MM.1S (cell line): ENCODE measurements around the gene INSIG2.

ENCODE experiments used
- DNase-seq: peaks from one replicate; pipeline ENCODE4 v3.0.0-alpha.2; 2015
- H2AFZ ChIP-seq: fragments of 300-600 bp; sonication (generic); 2 replicates; pipeline ENCODE4 v1.6.0; 2016; ENCODE audit warnings: antibody characterized with exemption, low read length
- H3F3A ChIP-seq: fragments of 300-600 bp; sonication (generic); 2 replicates; pipeline ENCODE4 v1.6.1; 2016; ENCODE audit warnings: mild to moderate bottlenecking, antibody characterized with exemption, low read length, moderate library complexity, mixed read lengths; ENCODE audit not compliant: insufficient read depth
- H3K27ac ChIP-seq: fragments of 300-600 bp; sonication (generic); 2 replicates; pipeline ENCODE4 v1.5.1; 2016; ENCODE audit warnings: mild to moderate bottlenecking, low read length
- H3K27me3 ChIP-seq: fragments of 300-600 bp; sonication (generic); replicated peaks from 2 replicates; pipeline ENCODE4 v1.6.0; 2016; ENCODE audit warnings: low read length; ENCODE audit not compliant: insufficient read depth
- H3K36me3 ChIP-seq: fragments of 300-600 bp; sonication (generic); replicated peaks from 2 replicates; pipeline ENCODE4 v1.6.1; 2016; ENCODE audit warnings: mild to moderate bottlenecking, low read length, mixed read lengths; ENCODE audit not compliant: insufficient read depth
- H3K4me1 ChIP-seq: fragments of 300-600 bp; sonication (generic); 2 replicates; pipeline ENCODE4 v1.6.1; 2016; ENCODE audit warnings: low read length, mixed read lengths
- H3K4me2 ChIP-seq: fragments of 300-600 bp; sonication (generic); 2 replicates; pipeline ENCODE4 v1.6.0; 2016; ENCODE audit warnings: low read depth, low read length
- H3K4me3 ChIP-seq: fragments of 300-600 bp; sonication (generic); 2 replicates; pipeline ENCODE4 v1.5.1; 2016; ENCODE audit warnings: low read length, mixed read lengths
- H3K79me2 ChIP-seq: fragments of 300-600 bp; sonication (generic); 2 replicates; pipeline ENCODE4 v1.6.1; 2016; ENCODE audit warnings: mixed run types, low read length, mixed read lengths
- H3K9ac ChIP-seq: fragments of 300-600 bp; sonication (generic); 2 replicates; pipeline ENCODE4 v1.6.1; 2016; ENCODE audit warnings: low read length, mixed read lengths
- H3K9me2 ChIP-seq: fragments of 300-600 bp; sonication (generic); replicated peaks from 2 replicates; pipeline ENCODE4 v1.6.1; 2016; ENCODE audit warnings: mild to moderate bottlenecking, low read length, mixed read lengths; ENCODE audit not compliant: insufficient read depth
- H3K9me3 ChIP-seq: fragments of 300-600 bp; sonication (generic); replicated peaks from 2 replicates; pipeline ENCODE4 v1.6.1; 2016; ENCODE audit warnings: mild to moderate bottlenecking, low read length, mixed read lengths; ENCODE audit not compliant: insufficient read depth
- H4K20me1 ChIP-seq: fragments of 300-600 bp; sonication (generic); 2 replicates; pipeline ENCODE4 v1.6.1; 2016; ENCODE audit warnings: mild to moderate bottlenecking, low read length, moderate library complexity, mixed read lengths; ENCODE audit not compliant: insufficient read depth
- EZH2 ChIP-seq: fragments of 300-600 bp; sonication (generic); optimal IDR thresholded peaks from 2 replicates; pipeline ENCODE3; 2017; ENCODE audit warnings: low read depth, mild to moderate bottlenecking, antibody characterized with exemption, low read length, mixed read lengths
- EZH2phosphoT487 ChIP-seq: fragments of 300-600 bp; sonication (generic); IDR thresholded peaks from 2 replicates; pipeline ENCODE4 v1.6.1; 2018; ENCODE audit warnings: antibody characterized with exemption, low read length
- TF ChIP-seq, protein P1 (sequence below): fragments of 300-600 bp; sonication (generic); IDR thresholded peaks from 2 replicates; pipeline ENCODE4 v1.5.1; 2016; ENCODE audit warnings: antibody characterized with exemption, low read length, mixed read lengths

Gene INSIG2

DNA sequence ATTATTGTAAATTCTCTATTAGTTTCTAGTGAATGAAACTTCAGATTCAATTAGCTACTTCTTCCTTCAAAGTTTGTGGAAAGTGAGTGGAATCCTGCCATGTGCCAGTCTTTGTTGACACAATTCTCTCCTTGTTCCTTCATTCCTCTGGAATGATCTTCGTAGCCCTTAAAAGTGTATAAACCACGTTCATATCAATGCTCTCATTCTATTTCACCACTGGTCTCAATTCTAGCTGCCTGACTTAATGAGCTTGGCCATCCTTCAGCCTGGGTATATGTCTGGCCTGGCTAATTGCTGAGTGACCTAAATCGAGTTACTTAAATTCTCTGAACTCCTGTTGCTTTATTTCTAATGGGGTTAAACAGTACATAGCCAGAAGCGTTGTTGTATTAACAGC lies 43.5 kb downstream of the INSIG2 start:
- Histone ChIP-seq H3K9me3 (no peaks in the 10 kb centered on the region), H3K36me3 (no peaks in the 10 kb centered on the region), H3K4me2 (no peak overlapping the region), H2AFZ (no peak overlapping the region), H3K4me3 (no peak overlapping the region), H3K9me2 (no peaks in the 10 kb centered on the region), H3K4me1 (no peaks in the 10 kb centered on the region), H3K79me2 (no peaks in the 10 kb centered on the region), H3F3A (no peaks in the 10 kb centered on the region), H3K9ac (no peak overlapping the region), H4K20me1 (no peaks in the 10 kb centered on the region), H3K27ac (no peak overlapping the region), H3K27me3 (no peaks in the 10 kb centered on the region)
- no peak for DNase-seq
- TF ChIP-seq, protein P1, sequence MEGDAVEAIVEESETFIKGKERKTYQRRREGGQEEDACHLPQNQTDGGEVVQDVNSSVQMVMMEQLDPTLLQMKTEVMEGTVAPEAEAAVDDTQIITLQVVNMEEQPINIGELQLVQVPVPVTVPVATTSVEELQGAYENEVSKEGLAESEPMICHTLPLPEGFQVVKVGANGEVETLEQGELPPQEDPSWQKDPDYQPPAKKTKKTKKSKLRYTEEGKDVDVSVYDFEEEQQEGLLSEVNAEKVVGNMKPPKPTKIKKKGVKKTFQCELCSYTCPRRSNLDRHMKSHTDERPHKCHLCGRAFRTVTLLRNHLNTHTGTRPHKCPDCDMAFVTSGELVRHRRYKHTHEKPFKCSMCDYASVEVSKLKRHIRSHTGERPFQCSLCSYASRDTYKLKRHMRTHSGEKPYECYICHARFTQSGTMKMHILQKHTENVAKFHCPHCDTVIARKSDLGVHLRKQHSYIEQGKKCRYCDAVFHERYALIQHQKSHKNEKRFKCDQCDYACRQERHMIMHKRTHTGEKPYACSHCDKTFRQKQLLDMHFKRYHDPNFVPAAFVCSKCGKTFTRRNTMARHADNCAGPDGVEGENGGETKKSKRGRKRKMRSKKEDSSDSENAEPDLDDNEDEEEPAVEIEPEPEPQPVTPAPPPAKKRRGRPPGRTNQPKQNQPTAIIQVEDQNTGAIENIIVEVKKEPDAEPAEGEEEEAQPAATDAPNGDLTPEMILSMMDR, result no peak
- TF ChIP-seq EZH2 (no peak), EZH2phosphoT487 (no peak)

DNA sequence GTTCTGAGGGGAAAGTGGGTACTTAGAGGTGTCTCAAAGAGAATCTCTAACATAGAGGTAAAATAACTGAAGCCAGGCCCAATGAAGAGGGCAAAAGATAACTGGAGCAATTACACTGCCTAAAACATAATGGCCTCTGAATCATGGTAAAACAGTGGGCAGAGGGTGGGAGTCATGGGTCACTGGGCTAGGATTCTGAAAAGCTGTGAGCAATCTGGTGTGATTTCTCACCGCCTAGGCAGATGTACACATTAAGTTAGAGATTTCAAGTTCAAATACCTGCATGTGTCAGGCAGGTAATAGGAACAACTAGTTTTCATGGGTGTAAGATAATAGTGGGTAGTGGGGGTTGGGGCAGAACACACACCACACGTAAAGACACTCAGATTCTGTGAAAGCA lies 45.6 kb downstream of the INSIG2 start:
- Histone ChIP-seq H3F3A (no peaks in the 10 kb centered on the region), H3K36me3 (no peaks in the 10 kb centered on the region), H3K9me2 (no peaks in the 10 kb centered on the region), H3K9ac (no peak overlapping the region), H3K27ac (no peak overlapping the region), H3K4me1 (no peaks in the 10 kb centered on the region), H2AFZ (no peak overlapping the region), H3K4me3 (no peak overlapping the region), H3K27me3 (no peaks in the 10 kb centered on the region), H3K9me3 (no peaks in the 10 kb centered on the region), H4K20me1 (no peaks in the 10 kb centered on the region), H3K4me2 (no peak overlapping the region), H3K79me2 (no peaks in the 10 kb centered on the region)
- no peak for DNase-seq
- TF ChIP-seq EZH2phosphoT487 (no peak), EZH2 (no peak)
- TF ChIP-seq, protein P1, result no peak

DNA sequence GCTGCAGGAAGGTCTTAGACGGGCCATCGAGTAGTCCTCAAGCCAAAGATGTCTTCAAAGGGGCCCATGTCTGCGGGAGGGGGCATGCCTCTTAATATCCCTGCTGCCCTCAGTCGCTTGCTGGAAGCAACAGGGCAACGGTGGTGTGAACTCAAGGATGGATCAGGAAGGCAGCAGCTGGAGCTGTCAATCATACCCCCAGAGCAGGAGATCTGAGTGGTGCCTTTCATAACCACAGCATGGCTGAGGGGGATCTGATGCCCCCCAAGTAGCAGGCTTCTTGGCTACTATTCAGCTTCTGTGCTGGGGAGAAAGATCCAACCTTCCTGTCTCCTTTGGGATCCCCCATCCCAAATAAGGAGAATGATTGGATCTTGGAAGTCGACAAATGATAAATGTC lies 46.4 kb downstream of the INSIG2 start:
- Histone ChIP-seq H3K4me3 (no peak overlapping the region), H3K4me1 (no peaks in the 10 kb centered on the region), H3K27ac (no peak overlapping the region), H3K79me2 (no peaks in the 10 kb centered on the region), H3K9me3 (no peaks in the 10 kb centered on the region), H3F3A (no peaks in the 10 kb centered on the region), H3K4me2 (no peak overlapping the region), H4K20me1 (no peaks in the 10 kb centered on the region), H3K36me3 (no peaks in the 10 kb centered on the region), H2AFZ (no peak overlapping the region), H3K27me3 (no peaks in the 10 kb centered on the region), H3K9me2 (no peaks in the 10 kb centered on the region), H3K9ac (no peak overlapping the region)
- DNase-seq, result no peak
- TF ChIP-seq EZH2 (no peak), EZH2phosphoT487 (no peak)
- TF ChIP-seq, protein P1, result no peak
